ENCODE measurements around the gene TTC34. TPM values are rescaled to one million over a fixed set of nuclear protein-coding genes. Genes with fewer than 3 reads are reported as not detected.
A peak's percentile ranks its signal among the peaks of the same experiment; 100 is the strongest.
"Not testable (repeated sequence)": the region's sequence is repeated elsewhere in the genome, so short reads cannot be mapped to it uniquely, and the experiment has no call there.

The TTC34 gene
- total RNA-seq, 2 experiments from 2014 or later = 2.7 to 2.8 TPM

- H3K36me3 Mint-ChIP-seq; POLR2A ChIA-PET; ATAC-seq (ENCODE audit: low read depth); H3K4me3 Mint-ChIP-seq; H3K9me3 Mint-ChIP-seq; H3K27me3 Mint-ChIP-seq; H3K4me1 Mint-ChIP-seq; DNase-seq; H3K27ac Mint-ChIP-seq: not testable (repeated sequence)
Observed at GRCh38 chr1:2768052-2768451, 33.4 kb downstream of the TTC34 start.

GRCh38 chr1:2759433-2759832, 42.1 kb downstream of the TTC34 start:
- H3K4me1 Mint-ChIP-seq; DNase-seq; H3K36me3 Mint-ChIP-seq; H3K4me3 Mint-ChIP-seq; H3K27ac Mint-ChIP-seq; POLR2A ChIA-PET; H3K9me3 Mint-ChIP-seq; H3K27me3 Mint-ChIP-seq; ATAC-seq (ENCODE audit: low read depth): not testable (repeated sequence)

- H3K27ac Mint-ChIP-seq; H3K9me3 Mint-ChIP-seq; DNase-seq; H3K36me3 Mint-ChIP-seq; H3K4me3 Mint-ChIP-seq; H3K27me3 Mint-ChIP-seq; H3K4me1 Mint-ChIP-seq; ATAC-seq (ENCODE audit: low read depth); POLR2A ChIA-PET: not testable (repeated sequence)
Observed at GRCh38 chr1:2757519-2757918, 44.0 kb downstream of the TTC34 start.

- H3K4me3 Mint-ChIP-seq; H3K9me3 Mint-ChIP-seq; H3K27me3 Mint-ChIP-seq; POLR2A ChIA-PET; H3K4me1 Mint-ChIP-seq; DNase-seq; H3K27ac Mint-ChIP-seq; H3K36me3 Mint-ChIP-seq; ATAC-seq (ENCODE audit: low read depth): not testable (repeated sequence)
Observed at GRCh38 chr1:2755426-2755825, 46.1 kb downstream of the TTC34 start.

GRCh38 chr1:2754597-2754996, 46.9 kb downstream of the TTC34 start:
- H3K4me3 Mint-ChIP-seq; H3K27me3 Mint-ChIP-seq; ATAC-seq (ENCODE audit: low read depth); H3K27ac Mint-ChIP-seq; H3K36me3 Mint-ChIP-seq; POLR2A ChIA-PET; DNase-seq; H3K4me1 Mint-ChIP-seq; H3K9me3 Mint-ChIP-seq: not testable (repeated sequence)

GRCh38 chr1:2752503-2752902, 49.0 kb downstream of the TTC34 start:
- H3K27ac Mint-ChIP-seq; DNase-seq; H3K4me1 Mint-ChIP-seq; POLR2A ChIA-PET; H3K9me3 Mint-ChIP-seq; H3K27me3 Mint-ChIP-seq; H3K36me3 Mint-ChIP-seq; H3K4me3 Mint-ChIP-seq; ATAC-seq (ENCODE audit: low read depth): not testable (repeated sequence)

- H3K9me3 Mint-ChIP-seq; H3K27me3 Mint-ChIP-seq; H3K27ac Mint-ChIP-seq; ATAC-seq (ENCODE audit: low read depth); H3K36me3 Mint-ChIP-seq; DNase-seq; H3K4me1 Mint-ChIP-seq; H3K4me3 Mint-ChIP-seq; POLR2A ChIA-PET: not testable (repeated sequence)
Observed at GRCh38 chr1:2751866-2752265, 49.6 kb downstream of the TTC34 start.

GRCh38 chr1:2750766-2751730, 50.4 kb downstream of the TTC34 start:
- H3K27ac Mint-ChIP-seq; ATAC-seq (ENCODE audit: low read depth); H3K4me1 Mint-ChIP-seq; H3K9me3 Mint-ChIP-seq; H3K27me3 Mint-ChIP-seq; DNase-seq; POLR2A ChIA-PET; H3K36me3 Mint-ChIP-seq; H3K4me3 Mint-ChIP-seq: not testable (repeated sequence)

GRCh38 chr1:2750041-2750680, 51.3 kb downstream of the TTC34 start:
- POLR2A ChIA-PET; ATAC-seq (ENCODE audit: low read depth); H3K4me1 Mint-ChIP-seq; DNase-seq; H3K36me3 Mint-ChIP-seq; H3K9me3 Mint-ChIP-seq; H3K27me3 Mint-ChIP-seq; H3K27ac Mint-ChIP-seq; H3K4me3 Mint-ChIP-seq: not testable (repeated sequence)

- H3K4me3 Mint-ChIP-seq; POLR2A ChIA-PET; DNase-seq; H3K4me1 Mint-ChIP-seq; H3K27me3 Mint-ChIP-seq; H3K9me3 Mint-ChIP-seq; H3K27ac Mint-ChIP-seq; ATAC-seq (ENCODE audit: low read depth); H3K36me3 Mint-ChIP-seq: not testable (repeated sequence)
Observed at GRCh38 chr1:2748626-2749025, 52.9 kb downstream of the TTC34 start.

GRCh38 chr1:2694796-2695195, 106.7 kb downstream of the TTC34 start:
- ATAC-seq (ENCODE audit: low read depth); POLR2A ChIA-PET; H3K9me3 Mint-ChIP-seq; H3K27ac Mint-ChIP-seq; H3K27me3 Mint-ChIP-seq; DNase-seq; H3K4me1 Mint-ChIP-seq; H3K4me3 Mint-ChIP-seq; H3K36me3 Mint-ChIP-seq: not testable (repeated sequence)

GRCh38 chr1:2690180-2690579, 111.3 kb downstream of the TTC34 start:
- ATAC-seq (ENCODE audit: low read depth); H3K36me3 Mint-ChIP-seq; DNase-seq; H3K27ac Mint-ChIP-seq; H3K4me1 Mint-ChIP-seq; POLR2A ChIA-PET; H3K4me3 Mint-ChIP-seq; H3K9me3 Mint-ChIP-seq; H3K27me3 Mint-ChIP-seq: not testable (repeated sequence)

GRCh38 chr1:2688336-2688665, 113.2 kb downstream of the TTC34 start:
- H3K27ac Mint-ChIP-seq; DNase-seq; ATAC-seq (ENCODE audit: low read depth); POLR2A ChIA-PET; H3K27me3 Mint-ChIP-seq; H3K4me1 Mint-ChIP-seq; H3K9me3 Mint-ChIP-seq; H3K4me3 Mint-ChIP-seq; H3K36me3 Mint-ChIP-seq: not testable (repeated sequence)

- H3K4me1 Mint-ChIP-seq; H3K4me3 Mint-ChIP-seq; POLR2A ChIA-PET; H3K27me3 Mint-ChIP-seq; H3K36me3 Mint-ChIP-seq; ATAC-seq (ENCODE audit: low read depth); H3K27ac Mint-ChIP-seq; H3K9me3 Mint-ChIP-seq: not testable (repeated sequence)
- peak; percentile 43 for DNase-seq
Observed at GRCh38 chr1:2687638-2688335, 113.7 kb downstream of the TTC34 start.

Measured in activated naive CD8-positive, alpha-beta T cell treated with anti-CD3 and anti-CD28 coated beads, Interleukin-2, amount 10 ng/mL, durations not matched to agents 7 days and 5 days (primary cell).